Endodermal cell (in vitro differentiated cells): ENCODE results near the gene BCKDHB. TPM values are rescaled to one million over a fixed set of nuclear protein-coding genes. Genes with fewer than 3 reads are reported as not detected.

Source experiments
- DNase-seq: peaks from one replicate; pipeline ENCODE4 v3.0.0-alpha.2; 2017
- H3K27ac ChIP-seq: 2 replicates; pipeline ENCODE4 v1.5.1; 2013; ENCODE audit warnings: mild to moderate bottlenecking, low read depth, low read length, moderate library complexity
- H3K27me3 ChIP-seq: 2 replicates; pipeline ENCODE4 v1.6.1; 2013; ENCODE audit warnings: mild to moderate bottlenecking, low read length, moderate library complexity; ENCODE audit not compliant: insufficient read depth, control insufficient read depth, poor library complexity, severe bottlenecking
- H3K36me3 ChIP-seq: 2 replicates; pipeline ENCODE4 v1.7.0; 2013; ENCODE audit warnings: mild to moderate bottlenecking, low read length, moderate library complexity; ENCODE audit not compliant: control insufficient read depth, insufficient read depth
- H3K4me1 ChIP-seq: one replicate; pipeline ENCODE4 v1.7.0; 2013; ENCODE audit warnings: low read length; ENCODE audit not compliant: control insufficient read depth, insufficient read depth
- H3K4me3 ChIP-seq: 2 replicates; pipeline ENCODE4 v1.5.1; 2013; ENCODE audit warnings: mild to moderate bottlenecking, low read length, moderate library complexity
- H3K9ac ChIP-seq: 2 replicates; pipeline ENCODE4 v1.6.1; 2013; ENCODE audit warnings: mild to moderate bottlenecking, low read length, moderate library complexity; ENCODE audit not compliant: poor library complexity, severe bottlenecking; ENCODE audit errors: extremely low read depth
- H3K9me3 ChIP-seq: 2 replicates; pipeline ENCODE4 v1.6.1; 2013; ENCODE audit warnings: mild to moderate bottlenecking, low read length, moderate library complexity; ENCODE audit not compliant: control insufficient read depth
- H3K27ac Mint-ChIP-seq: 2 replicates; pipeline ENCODE4 v1.8.0; 2020; ENCODE audit warnings: mixed read lengths
- H3K27me3 Mint-ChIP-seq: 2 replicates; pipeline ENCODE4 v1.8.0; 2021; ENCODE audit warnings: mild to moderate bottlenecking, mixed read lengths; ENCODE audit not compliant: insufficient read depth
- H3K36me3 Mint-ChIP-seq: 2 replicates; pipeline ENCODE4 v1.8.0; 2020; ENCODE audit warnings: low read depth, mixed read lengths
- H3K4me1 Mint-ChIP-seq: 2 replicates; pipeline ENCODE4 v1.8.0; 2020; ENCODE audit warnings: mixed read lengths
- H3K4me3 Mint-ChIP-seq: 2 replicates; pipeline ENCODE4 v1.8.0; 2020; ENCODE audit warnings: mild to moderate bottlenecking, moderate library complexity, mixed read lengths
- H3K9me3 Mint-ChIP-seq: 2 replicates; pipeline ENCODE4 v1.8.0; 2020; ENCODE audit warnings: mild to moderate bottlenecking, mixed read lengths
- CTCF ChIP-seq: fragments of 200-600 bp; sonication (generic); conservative IDR thresholded peaks from 2 replicates; pipeline ENCODE4 v1.5.0; 2021; ENCODE audit warnings: antibody characterized with exemption, mild to moderate bottlenecking
- WGBS, 2 experiments: methylation state at CpG; one replicate each; pipeline versions ENCODE4 v1.1.5 to v1.1.7; 2013; ENCODE audit warnings: missing lambda C conversion rate in 2 of 2, mixed read lengths in 1 of 2; ENCODE audit not compliant: insufficient coverage in 1 of 2, insufficient read length in 1 of 2; 5-methylcytosine and 5-hydroxymethylcytosine counted together
- total RNA-seq, 2 donors: library from RNA; stranded (reverse); fragmentation: NEBNext Ultra II Directional in 1 of 2; extraction: Animal tissue kit (Norgen Biotek cat#: 25700) in 1 of 2; gene quantifications; 2 replicates in 1 of 2; 3 replicates in 1 of 2; pipeline ENCODE4 v1.2.1, GENCODE V29; 2021

BCKDHB gene
- total RNA-seq, 2 donors from 2014 or later: 35.1 to 36.4 TPM

GRCh38 chr6:80203283-80203682 is 96.8 kb downstream of the BCKDHB start:
- Mint-ChIP-seq H3K9me3 (no peaks in the 10 kb centered on the region), H3K36me3 (peaks cover 15% of the 10 kb centered on the region), H3K4me1 (peaks cover 20% of the 10 kb centered on the region), H3K4me3 (no peak overlapping the region), H3K27me3 (no peaks in the 10 kb centered on the region), H3K27ac (no peak overlapping the region)
- 100% methylated on average over 1 of the region's 1 CpG; no CpG with 5 or more reads in 1 of the 2 experiments for WGBS, 2 experiments
- H3K27ac ChIP-seq: no peak overlapping the region
- no peak for DNase-seq
- H3K9ac ChIP-seq: no peak overlapping the region
- H3K9me3 ChIP-seq: no peaks in the 10 kb centered on the region
- H3K27me3 ChIP-seq: no peaks in the 10 kb centered on the region
- H3K4me1 ChIP-seq: peaks cover 7% of the 10 kb centered on the region
- peaks cover 10% of the 10 kb centered on the region for H3K36me3 ChIP-seq
- no peak overlapping the region for H3K4me3 ChIP-seq
- TF ChIP-seq CTCF: no peak

- 60 to 78% methylated on average over 1 to 4 of the region's 4 CpGs for WGBS, 2 experiments
- Mint-ChIP-seq H3K27me3 (no peaks in the 10 kb centered on the region), H3K4me3 (no peak overlapping the region), H3K36me3 (peaks cover 15% of the 10 kb centered on the region), H3K4me1 (peaks cover 20% of the 10 kb centered on the region), H3K27ac (no peak overlapping the region), H3K9me3 (no peaks in the 10 kb centered on the region)
- no peak for DNase-seq
- Histone ChIP-seq H3K36me3 (peaks cover 10% of the 10 kb centered on the region), H3K27me3 (no peaks in the 10 kb centered on the region), H3K4me3 (no peak overlapping the region), H3K27ac (no peak overlapping the region), H3K9me3 (no peaks in the 10 kb centered on the region), H3K9ac (no peak overlapping the region), H3K4me1 (peaks cover 7% of the 10 kb centered on the region)
- no peak for TF ChIP-seq CTCF
Measured at GRCh38 chr6:80205404-80205803, 98.9 kb downstream of the BCKDHB start.

- DNase-seq: no peak
- H3K27me3 ChIP-seq: no peaks in the 10 kb centered on the region
- Mint-ChIP-seq H3K4me3 (no peak overlapping the region), H3K27ac (no peak overlapping the region), H3K4me1 (peaks cover 25% of the 10 kb centered on the region), H3K9me3 (peaks cover 2% of the 10 kb centered on the region), H3K36me3 (peaks cover 20% of the 10 kb centered on the region), H3K27me3 (no peaks in the 10 kb centered on the region)
- no peak overlapping the region for H3K27ac ChIP-seq
- TF ChIP-seq CTCF: no peak
- no peaks in the 10 kb centered on the region for H3K9me3 ChIP-seq
- H3K36me3 ChIP-seq: peaks cover 10% of the 10 kb centered on the region
- no peak overlapping the region for H3K9ac ChIP-seq
- peaks cover 7% of the 10 kb centered on the region for H3K4me1 ChIP-seq
- H3K4me3 ChIP-seq: no peak overlapping the region
Measured at GRCh38 chr6:80206758-80207157, 100.3 kb downstream of the BCKDHB start.
